Trophoblast cell (in vitro differentiated cells and primary cell): ENCODE measurements around the gene KCNIP3.
"Not testable (repeated sequence)": the region's sequence is repeated elsewhere in the genome, so short reads cannot be mapped to it uniquely, and the experiment has no call there.

Experiments used
- DNase-seq, 2 donors: peaks; one replicate each; pipeline ENCODE4 v3.0.0-alpha.2; 2016
- H2AFZ ChIP-seq: 2 replicates; pipeline ENCODE4 v1.6.1; 2013; ENCODE audit warnings: low read length, moderate library complexity, mild to moderate bottlenecking; ENCODE audit not compliant: insufficient read depth, poor library complexity
- H2AK5ac ChIP-seq: 2 replicates; pipeline ENCODE4 v1.6.1; 2013; ENCODE audit warnings: mild to moderate bottlenecking, low read length
- H2BK120ac ChIP-seq: 2 replicates; pipeline ENCODE4 v1.6.1; 2013; ENCODE audit warnings: low read length, mild to moderate bottlenecking, moderate library complexity; ENCODE audit not compliant: insufficient read depth, poor library complexity
- H2BK12ac ChIP-seq: 2 replicates; pipeline ENCODE4 v1.6.1; 2013; ENCODE audit warnings: mild to moderate bottlenecking, low read length, moderate library complexity
- H2BK5ac ChIP-seq: 2 replicates; pipeline ENCODE4 v1.6.1; 2013; ENCODE audit warnings: low read length, low read depth, moderate library complexity, mild to moderate bottlenecking; ENCODE audit not compliant: poor library complexity
- H3K14ac ChIP-seq: 2 replicates; pipeline ENCODE4 v1.6.1; 2013; ENCODE audit warnings: mild to moderate bottlenecking, low read length
- H3K18ac ChIP-seq: 2 replicates; pipeline ENCODE4 v1.6.1; 2013; ENCODE audit warnings: mild to moderate bottlenecking, low read length
- H3K23ac ChIP-seq: 2 replicates; pipeline ENCODE4 v1.6.1; 2013; ENCODE audit warnings: low read length
- H3K27ac ChIP-seq: 2 replicates; pipeline ENCODE4 v1.5.1; 2013; ENCODE audit warnings: low read depth, mild to moderate bottlenecking, inconsistent platforms, low read length, moderate library complexity
- H3K27me3 ChIP-seq: 2 replicates; pipeline ENCODE4 v1.6.1; 2013; ENCODE audit warnings: inconsistent platforms, mild to moderate bottlenecking, low read length, moderate library complexity; ENCODE audit not compliant: insufficient read depth
- H3K36me3 ChIP-seq, 2 experiments: 1 replicate in 1 of 2; 2 replicates in 1 of 2; pipeline ENCODE4 v1.6.1; 2013; ENCODE audit warnings: low read length in 2 of 2, mild to moderate bottlenecking in 2 of 2, moderate library complexity in 1 of 2; ENCODE audit not compliant: insufficient read depth in 2 of 2, control insufficient read depth in 1 of 2
- H3K4ac ChIP-seq: 2 replicates; pipeline ENCODE4 v1.6.1; 2013; ENCODE audit warnings: low read depth, mild to moderate bottlenecking, low read length, moderate library complexity
- H3K4me1 ChIP-seq, 2 experiments: 1 replicate in 1 of 2; 2 replicates in 1 of 2; pipeline ENCODE4 v1.6.1; 2013; ENCODE audit warnings: low read length in 2 of 2, mild to moderate bottlenecking in 2 of 2, moderate library complexity in 1 of 2; ENCODE audit not compliant: insufficient read depth in 2 of 2, control insufficient read depth in 1 of 2
- H3K4me2 ChIP-seq: 2 replicates; pipeline ENCODE4 v1.6.1; 2013; ENCODE audit warnings: inconsistent platforms, mild to moderate bottlenecking, low read length, moderate library complexity
- H3K4me3 ChIP-seq: 2 replicates; pipeline ENCODE4 v1.5.1; 2013; ENCODE audit warnings: mild to moderate bottlenecking, low read depth, low read length, inconsistent platforms
- H3K79me1 ChIP-seq: one replicate; pipeline ENCODE4 v1.6.1; 2013; ENCODE audit warnings: low read length
- H3K79me2 ChIP-seq: 2 replicates; pipeline ENCODE4 v1.6.1; 2013; ENCODE audit warnings: low read length, mild to moderate bottlenecking; ENCODE audit not compliant: control insufficient read depth, insufficient read depth, poor library complexity
- H3K9ac ChIP-seq: 2 replicates; pipeline ENCODE4 v1.6.1; 2013; ENCODE audit warnings: mild to moderate bottlenecking, low read length
- H3K9me3 ChIP-seq: 2 replicates; pipeline ENCODE4 v1.6.1; 2013; ENCODE audit warnings: low read depth, mild to moderate bottlenecking, control low read depth, inconsistent platforms, low read length; ENCODE audit not compliant: insufficient read depth
- H4K12ac ChIP-seq: 2 replicates; pipeline ENCODE4 v1.6.1; 2013; ENCODE audit warnings: low read depth, mild to moderate bottlenecking, low read length, moderate library complexity
- H4K8ac ChIP-seq: 2 replicates; pipeline ENCODE4 v1.6.1; 2013; ENCODE audit warnings: low read depth, mild to moderate bottlenecking, low read length, moderate library complexity
- H4K91ac ChIP-seq: one replicate; pipeline ENCODE4 v1.6.1; 2013; ENCODE audit warnings: low read depth, mild to moderate bottlenecking, low read length, moderate library complexity
- WGBS: extraction: QIAGEN DNeasy Blood & Tissue Kit; methylation state at CpG from one replicate; pipeline ENCODE4 v1.1.7; 2013; ENCODE audit warnings: missing lambda C conversion rate; ENCODE audit not compliant: insufficient read length, insufficient coverage; ENCODE audit errors: extremely low coverage; 5-methylcytosine and 5-hydroxymethylcytosine counted together

KCNIP3 gene

DNA sequence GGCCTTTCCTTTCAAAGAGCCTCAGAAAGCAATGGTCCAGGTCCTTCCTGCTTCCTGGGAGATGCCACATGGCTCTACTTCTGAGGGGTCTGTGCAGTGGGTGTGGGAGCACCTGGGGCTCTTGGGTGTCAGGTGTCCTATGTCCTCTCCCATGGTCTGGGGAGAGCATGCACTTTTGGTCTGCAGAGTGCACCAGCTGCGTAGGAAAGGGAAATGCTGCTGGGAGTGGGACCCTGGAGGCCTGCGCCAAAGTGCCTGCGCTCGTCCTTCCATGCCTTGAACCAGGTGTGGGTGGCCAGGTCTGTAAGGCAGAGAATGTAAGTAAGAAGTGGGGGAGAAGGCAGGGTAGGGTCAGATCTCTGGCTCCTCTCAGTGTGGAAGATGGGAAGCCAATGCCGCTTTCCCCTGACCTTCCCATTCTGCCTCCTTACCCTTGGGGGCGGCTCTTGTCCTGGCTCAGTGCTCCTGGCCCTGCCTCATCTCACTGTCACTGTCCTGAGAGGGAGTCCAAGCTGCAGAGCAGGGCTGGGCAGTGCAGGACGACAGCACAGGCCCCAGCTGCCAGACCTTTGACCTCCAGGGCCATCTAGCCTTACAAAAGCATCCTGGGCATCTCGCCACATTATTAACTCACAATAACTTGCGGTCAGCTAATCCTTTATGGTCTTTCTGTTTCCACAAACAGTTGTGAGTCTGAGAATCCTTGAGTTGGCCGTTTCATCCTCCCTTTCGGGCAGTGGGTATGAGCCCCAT, 29.5 kb upstream of the KCNIP3 start:
- WGBS: no CpG with 5 or more reads among the region's 11 CpGs
- Histone ChIP-seq H3K4me2 (no peak overlapping the region), H2BK120ac (no peak overlapping the region), H4K12ac (no peak overlapping the region), H2AK5ac (no peak overlapping the region), H4K8ac (no peak overlapping the region), H3K27ac (no peak overlapping the region), H3K14ac (no peak overlapping the region), H3K9me3 (no peaks in the 10 kb centered on the region), H3K9ac (no peak overlapping the region), H4K91ac (no peak overlapping the region), H3K27me3 (no peaks in the 10 kb centered on the region), H3K36me3 (no peaks in the 10 kb centered on the region), H3K79me2 (no peaks in the 10 kb centered on the region), H3K4me1 (peaks cover 9 to 18% of the 10 kb centered on the region in 2 experiments), H3K79me1 (no peaks in the 10 kb centered on the region), H2BK5ac (no peak overlapping the region), H3K23ac (no peak overlapping the region), H3K18ac (no peak overlapping the region), H2BK12ac (no peak overlapping the region), H2AFZ (no peak overlapping the region), H3K4ac (no peak overlapping the region), H3K4me3 (no peak overlapping the region)
- no peak for DNase-seq

DNA sequence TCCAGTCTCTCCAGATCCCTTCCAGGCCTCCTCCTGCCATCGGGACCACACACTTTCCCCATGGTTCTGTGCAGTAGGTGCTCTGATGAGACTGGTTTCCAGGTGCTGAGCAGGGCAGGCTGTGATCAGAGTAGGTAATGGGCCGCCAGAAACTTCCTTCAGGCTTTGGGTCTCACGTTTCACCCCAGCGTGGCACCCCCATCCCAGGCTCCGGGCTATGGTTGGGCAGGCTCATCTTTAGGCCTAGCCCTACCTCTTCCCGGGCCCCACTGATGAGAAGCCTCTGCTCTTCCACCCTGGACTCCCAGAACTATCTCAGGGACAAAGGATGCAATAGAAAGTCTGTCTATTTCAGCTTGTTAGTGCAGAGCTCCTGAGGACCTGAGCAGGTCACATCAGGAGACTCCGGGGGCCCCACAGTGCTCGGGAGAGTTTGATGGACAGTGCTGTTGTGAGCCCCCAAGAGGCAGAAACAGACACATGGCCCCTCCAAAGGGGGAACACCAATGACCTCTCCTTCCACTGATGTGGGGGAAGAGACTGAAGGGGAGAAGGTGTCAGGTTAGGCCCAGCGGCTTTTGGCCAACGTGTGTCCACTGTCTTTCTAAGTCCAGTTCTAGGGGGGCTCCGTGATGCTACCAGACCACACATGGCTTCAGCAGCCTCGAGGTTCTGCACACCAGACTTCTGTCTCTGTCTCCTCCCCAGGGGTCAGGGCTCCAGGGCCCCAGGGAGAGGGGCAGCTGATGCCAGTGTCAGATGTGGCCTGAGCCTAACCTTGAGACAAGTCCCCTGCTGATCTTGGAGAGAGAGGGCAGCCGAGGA, 28.7 kb upstream of the KCNIP3 start:
- H3K18ac ChIP-seq: no peak overlapping the region
- H3K4ac ChIP-seq: no peak overlapping the region
- no peaks in the 10 kb centered on the region for H3K36me3 ChIP-seq
- H4K12ac ChIP-seq: no peak overlapping the region
- no peak overlapping the region for H2AFZ ChIP-seq
- H3K4me1 ChIP-seq: peaks cover 9 to 18% of the 10 kb centered on the region in 2 experiments
- no peak overlapping the region for H3K9ac ChIP-seq
- no peaks in the 10 kb centered on the region for H3K79me1 ChIP-seq
- H2BK5ac ChIP-seq: no peak overlapping the region
- no peak overlapping the region for H2AK5ac ChIP-seq
- H3K4me2 ChIP-seq: no peak overlapping the region
- no peak for DNase-seq
- H3K4me3 ChIP-seq: no peak overlapping the region
- no peak overlapping the region for H2BK120ac ChIP-seq
- H3K27me3 ChIP-seq: no peaks in the 10 kb centered on the region
- H4K8ac ChIP-seq: no peak overlapping the region
- H2BK12ac ChIP-seq: no peak overlapping the region
- H3K14ac ChIP-seq: no peak overlapping the region
- H3K27ac ChIP-seq: no peak overlapping the region
- no peak overlapping the region for H4K91ac ChIP-seq
- WGBS: no CpG with 5 or more reads among the region's 13 CpGs
- H3K23ac ChIP-seq: no peak overlapping the region
- H3K79me2 ChIP-seq: no peaks in the 10 kb centered on the region
- no peaks in the 10 kb centered on the region for H3K9me3 ChIP-seq

DNA sequence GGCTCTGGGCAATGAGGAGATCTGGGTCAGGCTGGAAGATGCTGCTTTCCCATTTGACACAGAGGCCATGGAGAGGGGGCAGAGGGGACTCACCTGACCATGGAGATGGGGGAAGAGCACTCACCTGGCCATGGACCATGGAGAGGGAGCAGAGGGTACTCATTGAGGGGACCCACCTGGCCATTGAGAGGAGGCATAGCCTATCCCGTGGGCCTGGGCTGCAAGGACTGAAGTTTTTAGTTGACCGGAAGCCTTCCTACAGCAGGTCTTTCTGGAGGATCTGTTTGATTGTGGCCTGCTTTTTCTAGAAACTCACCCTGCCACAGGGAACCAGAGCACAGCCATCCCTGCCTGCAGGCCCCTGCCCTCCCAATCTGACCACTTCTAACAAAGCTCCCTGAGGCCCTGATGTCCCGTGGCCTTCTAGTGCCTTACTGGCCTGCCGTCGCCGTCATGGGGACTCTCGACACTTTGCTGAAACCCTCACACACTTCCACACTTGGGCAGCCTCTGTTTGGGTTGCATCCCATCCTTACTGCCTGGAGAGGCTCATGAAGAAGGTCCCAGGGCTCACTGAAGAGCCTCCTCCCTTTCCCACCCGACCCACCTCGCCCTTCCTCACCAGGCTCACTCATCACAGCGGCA, 28.0 kb upstream of the KCNIP3 start:
- WGBS: no CpG with 5 or more reads among the region's 10 CpGs
- H2AFZ ChIP-seq: no peak overlapping the region

DNA sequence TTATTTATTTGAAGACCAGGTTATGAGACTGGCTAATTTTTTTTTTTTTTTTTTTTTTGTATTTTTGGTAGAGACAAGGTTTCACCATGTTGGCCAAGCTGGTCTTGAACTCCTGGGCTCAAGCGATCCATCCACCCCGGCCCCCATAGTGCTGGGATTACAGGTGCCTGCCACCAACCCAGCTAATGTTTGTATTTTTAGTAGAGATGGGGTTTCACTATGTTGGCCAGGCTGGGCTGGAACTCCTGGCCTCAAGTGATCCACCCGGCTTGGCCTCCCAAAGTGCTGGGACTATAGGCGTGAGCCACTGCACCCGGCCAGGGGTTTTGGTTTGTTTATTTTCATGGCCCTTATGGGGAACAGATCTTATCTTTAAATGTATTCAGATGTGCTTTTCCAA, 27.4 kb upstream of the KCNIP3 start:
- H3K14ac ChIP-seq, H3K27ac ChIP-seq, H3K4ac ChIP-seq, H4K8ac ChIP-seq, H2BK120ac ChIP-seq, H3K27me3 ChIP-seq, H2BK5ac ChIP-seq, H3K4me3 ChIP-seq, H2AFZ ChIP-seq, H4K12ac ChIP-seq, H3K4me2 ChIP-seq, H3K9me3 ChIP-seq, DNase-seq, H3K23ac ChIP-seq, H4K91ac ChIP-seq, H3K79me2 ChIP-seq, H3K18ac ChIP-seq, H3K9ac ChIP-seq, H2BK12ac ChIP-seq, H2AK5ac ChIP-seq, H3K79me1 ChIP-seq, H3K36me3 ChIP-seq: not testable (repeated sequence)
- H3K4me1 ChIP-seq: peaks cover 18 to 31% of the 10 kb centered on the region in 2 experiments
- WGBS: no CpG with 5 or more reads among the region's 5 CpGs

More for the DNA sequence above, 28.0 kb upstream of the KCNIP3 start:
- H3K79me2 ChIP-seq: peaks cover 3% of the 10 kb centered on the region
- H4K91ac ChIP-seq: no peak overlapping the region
- H3K18ac ChIP-seq: no peak overlapping the region
- peaks cover 4% of the 10 kb centered on the region for H3K79me1 ChIP-seq
- no peak overlapping the region for H3K23ac ChIP-seq
- H2BK12ac ChIP-seq: no peak overlapping the region
- no peak overlapping the region for H4K12ac ChIP-seq
- H3K9me3 ChIP-seq: no peaks in the 10 kb centered on the region
- H3K4ac ChIP-seq: no peak overlapping the region
- H2BK5ac ChIP-seq: no peak overlapping the region
- no peak overlapping the region for H2AK5ac ChIP-seq
- no peak overlapping the region for H4K8ac ChIP-seq
- no peak overlapping the region for H3K14ac ChIP-seq
- DNase-seq: no peak
- H3K4me3 ChIP-seq: no peak overlapping the region
- no peak overlapping the region for H3K27ac ChIP-seq
- no peaks in the 10 kb centered on the region for H3K27me3 ChIP-seq
- peaks cover 14 to 26% of the 10 kb centered on the region in 2 experiments for H3K4me1 ChIP-seq
- H3K9ac ChIP-seq: no peak overlapping the region
- H3K36me3 ChIP-seq: no peaks in the 10 kb centered on the region
- H2BK120ac ChIP-seq: no peak overlapping the region
- H3K4me2 ChIP-seq: no peak overlapping the region
